ENCODE data around the gene KLRC4.

The KLRC4 gene

GRCh38 chr12:10363914-10364814 is 45.4 kb downstream of the KLRC4 start:
- peak overlapping the region; percentile 93 for H3K27ac ChIP-seq
- TF ChIP-seq ZFX (IDR thresholded peaks at IDR 0.05; ENCODE audit: borderline replicate concordance) (no peak), CTCF (IDR thresholded peaks at IDR 0.05) (no peak)

GRCh38 chr12:10363658-10363913 is 46.0 kb downstream of the KLRC4 start:
- peak overlapping the region; percentile 93 for H3K27ac ChIP-seq
- TF ChIP-seq CTCF (IDR thresholded peaks at IDR 0.05) (no peak), ZFX (IDR thresholded peaks at IDR 0.05; ENCODE audit: borderline replicate concordance) (no peak)

- TF ChIP-seq ZFX (IDR thresholded peaks at IDR 0.05; ENCODE audit: borderline replicate concordance) (no peak), CTCF (IDR thresholded peaks at IDR 0.05) (no peak)
- peak overlapping the region; percentile 34; the same call in 1 of the 2 replicates for H3K27ac ChIP-seq
These were observed 46.5 kb downstream of the KLRC4 start for GRCh38 chr12:10362828-10363657.

GRCh38 chr12:10362325-10362724 is 47.2 kb downstream of the KLRC4 start:
- TF ChIP-seq CTCF (IDR thresholded peaks at IDR 0.05): no peak
- no peak for TF ChIP-seq ZFX (IDR thresholded peaks at IDR 0.05; ENCODE audit: borderline replicate concordance)
- peak overlapping the region; percentile 34 for H3K27ac ChIP-seq

GRCh38 chr12:10361622-10362021 is 47.9 kb downstream of the KLRC4 start:
- H3K27ac ChIP-seq: peak overlapping the region; percentile 34
- TF ChIP-seq ZFX (IDR thresholded peaks at IDR 0.05; ENCODE audit: borderline replicate concordance) (no peak), CTCF (IDR thresholded peaks at IDR 0.05) (no peak)

GRCh38 chr12:10361084-10361483 is 48.5 kb downstream of the KLRC4 start:
- no peak for TF ChIP-seq CTCF (IDR thresholded peaks at IDR 0.05)
- TF ChIP-seq ZFX (IDR thresholded peaks at IDR 0.05; ENCODE audit: borderline replicate concordance): no peak
- peak overlapping the region; percentile 34 for H3K27ac ChIP-seq

- H3K27ac ChIP-seq: no peak overlapping the region
- TF ChIP-seq CTCF (IDR thresholded peaks at IDR 0.05): no peak
- TF ChIP-seq ZFX (IDR thresholded peaks at IDR 0.05; ENCODE audit: borderline replicate concordance): no peak
These were observed 50.6 kb downstream of the KLRC4 start for GRCh38 chr12:10358969-10359368.

Data from 22Rv1 (cell line).